GM12891 (cell line): ENCODE data around the gene CADM4.

Experiments used
- POLR2A ChIP-seq: IDR thresholded peaks from 2 replicates; pipeline ENCODE4 v1.6.1; 2011; ENCODE audit warnings: low read depth, low read length, control low read depth
- POLR2AphosphoS5 ChIP-seq: IDR thresholded peaks from 2 replicates; pipeline ENCODE4 v1.6.1; 2011; ENCODE audit warnings: low read depth, low read length, control low read depth
- POU2F2 ChIP-seq: IDR thresholded peaks from 2 replicates; pipeline ENCODE4 v1.6.1; 2011; ENCODE audit warnings: low read depth, mild to moderate bottlenecking, control low read depth, low read length, moderate library complexity
- TAF1 ChIP-seq: IDR thresholded peaks from 2 replicates; pipeline ENCODE4 v1.6.1; 2011; ENCODE audit warnings: low read depth, low read length, control low read depth

- TF ChIP-seq TAF1 (no peak), POLR2AphosphoS5 (no peak), POU2F2 (no peak), POLR2A (no peak)
Observed at GRCh38 chr19:43597876-43598275, 41.8 kb downstream of the CADM4 start.
